ENCODE results near the gene GAB2.

The GAB2 gene

GRCh38 chr11:78168539-78169477, 248.8 kb downstream of the GAB2 start:
- H3K4me3 Mint-ChIP-seq = no peak overlapping the region
- H3K27me3 Mint-ChIP-seq (ENCODE audit: low read depth) = no peaks in the 10 kb centered on the region
- H3K4me1 Mint-ChIP-seq = peaks cover 18% of the 10 kb centered on the region
- H3K36me3 Mint-ChIP-seq (ENCODE audit: low read depth) = peaks cover 15% of the 10 kb centered on the region
- no peak for TF ChIP-seq CTCF (IDR thresholded peaks at IDR 0.05; ENCODE audit: unreplicated experiment in 3 of 3)
- H3K9me3 Mint-ChIP-seq = no peaks in the 10 kb centered on the region
- H3K27ac Mint-ChIP-seq = peak overlapping the region; percentile 46 to 92 (median 75)

- Mint-ChIP-seq H3K27me3 (ENCODE audit: low read depth) (no peaks in the 10 kb centered on the region), H3K4me3 (no peak overlapping the region), H3K27ac (peak overlapping the region; percentile 29 to 56 (median 42)), H3K9me3 (no peaks in the 10 kb centered on the region), H3K36me3 (ENCODE audit: low read depth) (no peaks in the 10 kb centered on the region), H3K4me1 (peaks cover 18% of the 10 kb centered on the region)
- TF ChIP-seq CTCF (IDR thresholded peaks at IDR 0.05; ENCODE audit: unreplicated experiment in 3 of 3) = no peak
Measured at GRCh38 chr11:78166855-78167469, 250.7 kb downstream of the GAB2 start.

All from nephron (organoid).